ENCODE data around the gene PAX8.

The PAX8 gene

DNA sequence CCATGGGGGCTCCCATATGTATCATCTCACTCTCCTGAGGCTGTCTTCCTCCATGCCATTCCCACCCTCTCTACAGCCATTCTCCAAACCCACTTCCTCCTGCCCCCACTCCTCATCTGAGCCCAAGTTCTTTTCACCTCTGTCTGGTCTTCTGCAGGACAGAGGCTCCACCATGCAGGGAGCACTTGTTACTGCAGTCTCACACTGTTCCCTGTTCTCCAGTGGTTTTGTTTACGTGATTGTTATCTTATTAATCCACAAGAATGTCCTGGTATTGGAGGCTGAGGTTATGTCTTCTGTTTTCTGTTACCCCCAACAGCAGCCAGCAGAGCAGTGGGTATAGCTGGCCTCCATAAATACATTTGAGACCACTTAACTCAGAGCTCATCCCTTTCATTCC lies 51.4 kb downstream of the PAX8 start:
- DNase-seq (ENCODE audit: extremely low spot score, insufficient read length, low read depth), result no peak
- no peak for FAIRE-seq

DNA sequence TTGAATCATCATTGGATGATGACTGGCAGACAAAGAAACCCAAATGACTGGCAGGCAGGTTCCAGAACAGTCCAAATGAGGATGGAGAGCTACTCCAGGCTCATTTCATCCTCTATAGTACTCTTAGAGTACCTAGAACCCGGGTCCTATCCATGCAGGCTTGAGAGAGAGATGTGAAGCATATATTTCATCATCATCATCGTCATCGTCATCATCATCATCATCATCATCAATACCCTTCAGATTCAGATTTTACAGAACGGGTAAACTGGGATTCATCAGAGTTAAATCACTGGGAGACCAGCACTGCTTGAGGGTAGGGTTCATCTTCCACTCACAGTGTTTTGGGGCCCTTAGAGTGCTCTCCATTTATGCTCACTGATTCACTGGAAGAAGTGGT lies 52.3 kb downstream of the PAX8 start:
- DNase-seq (ENCODE audit: extremely low spot score, insufficient read length, low read depth), result no peak
- FAIRE-seq, result no peak

DNA sequence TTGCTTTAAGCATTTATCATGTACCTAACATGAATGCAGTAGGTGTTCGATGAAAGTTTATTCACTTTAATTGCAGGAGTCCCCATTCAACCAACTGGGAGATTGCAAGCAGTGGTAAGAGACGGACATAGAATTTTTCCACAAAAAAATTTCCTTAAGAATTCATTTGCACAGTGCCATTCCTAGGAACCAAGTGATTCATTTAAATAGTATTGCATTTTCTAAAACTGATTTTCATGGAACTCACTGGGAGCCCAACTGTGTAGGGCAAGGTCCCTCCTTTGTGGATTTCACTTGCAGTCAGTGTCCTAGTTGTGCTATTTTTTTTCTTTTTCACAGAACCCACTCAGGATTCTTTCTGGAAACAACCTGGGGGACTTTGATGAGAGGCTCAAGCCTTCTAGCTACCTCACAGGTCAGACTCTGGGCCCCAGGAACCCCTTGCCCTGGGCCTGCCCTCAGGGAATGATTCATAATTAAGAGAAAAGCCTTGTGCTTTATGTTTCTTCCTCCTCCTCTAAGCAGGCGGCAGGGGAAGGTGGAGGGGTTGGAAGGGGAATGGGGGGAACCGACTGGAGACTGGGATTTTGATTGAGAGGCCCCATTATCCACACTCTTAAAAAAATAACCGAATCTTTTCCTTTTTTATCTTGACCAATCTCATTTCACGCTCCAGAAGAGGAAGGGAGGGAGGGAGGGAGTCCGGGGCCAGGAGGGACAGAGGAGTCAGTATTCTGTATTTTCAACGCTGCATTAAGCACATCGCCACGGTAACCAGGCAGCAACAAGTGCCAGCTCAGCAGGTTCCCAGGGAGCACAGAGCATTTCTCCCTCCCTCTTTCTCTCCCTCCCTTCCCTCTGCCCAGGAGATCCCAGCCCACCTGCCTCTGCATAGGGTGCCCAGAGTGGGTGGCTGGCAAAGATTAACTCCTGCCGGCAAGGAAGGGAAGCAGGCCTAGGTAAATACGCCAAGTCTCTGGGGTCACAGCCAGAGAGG lies 53.2 kb downstream of the PAX8 start:
- DNase-seq (ENCODE audit: extremely low spot score, insufficient read length, low read depth), result no peak
- no peak for FAIRE-seq

DNA sequence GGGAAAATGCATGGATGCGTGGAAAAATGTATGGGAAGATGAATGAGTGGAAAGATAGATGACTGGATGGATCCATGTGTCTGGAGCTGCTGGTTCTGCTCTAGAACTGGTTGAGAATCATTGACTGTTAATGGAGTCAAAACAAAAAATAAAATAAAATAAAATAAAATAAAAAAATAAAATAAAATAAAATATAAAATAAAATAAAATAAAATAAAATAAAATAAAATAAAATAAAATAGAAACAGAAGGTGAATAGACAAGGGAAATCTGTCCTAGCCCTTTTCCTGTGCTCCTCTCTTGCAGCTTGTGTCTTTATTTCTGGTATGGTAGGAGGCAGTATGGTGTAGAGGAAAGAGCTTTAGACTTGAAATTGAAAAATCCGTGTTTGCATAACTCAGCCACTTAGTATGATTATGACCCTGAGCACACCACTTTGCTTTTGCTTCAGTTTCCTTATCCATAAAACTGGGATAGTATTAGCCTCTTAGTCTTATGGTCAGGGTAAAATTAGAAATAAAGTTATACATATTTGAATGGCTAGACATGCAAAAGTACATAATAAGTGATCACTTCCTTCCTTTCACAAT lies 54.0 kb downstream of the PAX8 start:
- no peak for FAIRE-seq
- no peak for DNase-seq (ENCODE audit: extremely low spot score, insufficient read length, low read depth)

DNA sequence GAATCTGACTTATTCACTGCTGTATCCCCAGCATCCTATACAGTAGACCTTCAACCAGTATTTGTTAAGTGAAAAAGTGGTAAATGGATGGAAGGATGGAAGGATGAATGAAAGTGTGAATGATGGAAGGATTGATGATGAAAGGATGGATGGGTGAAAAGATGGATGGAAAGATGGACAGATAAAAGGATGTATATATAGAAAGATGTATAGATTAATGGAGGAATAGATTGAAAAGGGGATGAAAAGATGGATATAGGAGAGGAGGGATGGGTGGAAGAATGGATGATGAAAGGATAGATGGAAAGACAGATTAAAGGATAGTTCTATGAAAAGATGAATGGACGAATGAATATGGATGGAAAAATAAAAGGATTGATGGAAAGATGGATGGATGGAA lies 54.9 kb downstream of the PAX8 start:
- FAIRE-seq (no peak), DNase-seq (ENCODE audit: extremely low spot score, insufficient read length, low read depth) (no peak)

DNA sequence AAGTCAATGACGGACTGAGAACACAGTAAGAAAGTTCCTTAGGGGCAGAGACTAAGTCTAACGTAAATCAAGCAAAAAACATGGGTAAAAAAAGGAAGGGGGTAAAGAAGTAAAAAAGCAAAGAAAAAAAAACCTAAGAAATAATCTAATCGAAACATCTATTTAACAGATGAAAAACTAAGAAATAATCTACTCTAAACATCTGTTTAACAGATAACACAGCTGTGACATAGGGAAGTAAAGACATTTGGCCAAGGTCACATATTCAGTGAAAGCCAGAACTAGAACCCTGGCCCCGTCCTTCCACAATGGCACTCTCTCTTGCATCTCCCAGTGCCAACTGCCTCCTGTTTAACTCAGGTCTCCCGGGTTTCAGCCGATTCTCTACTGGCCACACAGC lies 56.9 kb downstream of the PAX8 start:
- FAIRE-seq (no peak), DNase-seq (ENCODE audit: extremely low spot score, insufficient read length, low read depth) (no peak)

DNA sequence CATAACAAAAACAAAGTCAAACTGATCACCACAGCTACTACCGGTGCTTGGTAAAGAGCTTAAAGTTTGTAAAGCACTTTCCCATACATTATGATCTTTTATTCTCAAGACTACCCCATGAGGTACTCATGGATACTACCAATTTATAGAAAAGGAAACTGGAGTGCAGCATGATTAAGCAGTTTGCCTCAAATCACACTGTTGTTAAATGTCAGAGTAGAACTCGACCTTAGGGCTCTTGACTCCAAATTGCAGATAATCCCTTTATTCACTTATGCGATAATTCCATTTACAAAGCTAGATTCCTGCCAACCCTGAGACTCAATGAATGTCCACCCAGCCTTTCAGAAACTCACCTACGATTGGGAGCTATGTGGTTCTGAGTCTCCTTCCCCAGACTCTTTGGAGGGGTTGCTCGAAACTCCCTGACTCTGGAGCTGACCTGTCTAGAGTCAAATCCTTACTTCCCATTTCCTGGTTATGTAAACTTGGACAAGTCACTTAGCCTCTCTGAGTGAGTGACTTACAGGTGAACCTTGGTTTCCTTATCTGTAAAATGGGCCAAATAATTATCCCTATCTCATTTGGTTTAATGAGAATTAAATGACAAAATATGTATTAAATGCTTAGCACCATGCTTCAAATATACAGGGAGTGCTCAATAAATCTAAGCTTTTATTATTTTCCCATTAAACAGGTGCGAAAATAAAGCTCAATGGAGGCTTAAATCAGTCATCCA lies 57.6 kb downstream of the PAX8 start:
- FAIRE-seq, result no peak

DNA sequence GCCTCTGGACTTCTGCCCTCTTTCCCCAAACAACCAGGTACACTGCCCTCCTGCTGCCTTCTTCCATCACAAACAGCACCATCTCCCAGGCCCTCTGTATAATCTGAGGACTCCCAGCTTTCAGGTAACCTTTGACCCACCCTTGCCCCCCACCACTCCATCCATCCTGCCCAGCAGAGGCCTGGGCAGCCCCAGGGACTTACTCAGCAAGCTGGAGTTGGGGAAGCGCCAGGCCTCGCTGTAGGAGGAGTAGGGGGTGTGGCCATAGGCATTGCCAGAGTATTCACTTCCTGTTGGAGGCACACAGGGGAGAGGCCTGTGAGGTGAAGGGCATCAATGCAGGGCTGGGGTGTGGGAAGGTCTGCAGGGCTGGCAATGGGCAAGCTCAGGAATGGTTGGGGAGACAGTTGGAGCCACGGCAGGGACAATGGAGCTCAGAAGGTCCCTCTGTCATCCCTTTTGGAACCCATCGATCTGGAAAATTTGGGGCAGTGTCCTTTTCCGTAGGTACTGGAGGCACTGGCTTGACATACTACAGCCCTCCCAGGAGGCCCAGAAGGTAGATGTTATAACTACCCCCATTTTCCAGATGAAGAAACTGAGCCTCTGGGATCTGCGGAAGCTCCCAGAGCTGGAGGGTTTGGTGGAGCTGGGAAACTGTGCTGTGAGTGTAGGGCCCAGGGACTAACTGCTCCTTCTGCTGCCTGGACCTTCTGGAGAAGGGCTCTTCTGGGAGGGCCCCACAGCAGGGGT lies 58.7 kb downstream of the PAX8 start:
- no peak for FAIRE-seq
- DNase-seq (ENCODE audit: extremely low spot score, insufficient read length, low read depth), result no peak

More for the DNA sequence above, 57.6 kb downstream of the PAX8 start:
- DNase-seq (ENCODE audit: extremely low spot score, insufficient read length, low read depth), result no peak

DNA sequence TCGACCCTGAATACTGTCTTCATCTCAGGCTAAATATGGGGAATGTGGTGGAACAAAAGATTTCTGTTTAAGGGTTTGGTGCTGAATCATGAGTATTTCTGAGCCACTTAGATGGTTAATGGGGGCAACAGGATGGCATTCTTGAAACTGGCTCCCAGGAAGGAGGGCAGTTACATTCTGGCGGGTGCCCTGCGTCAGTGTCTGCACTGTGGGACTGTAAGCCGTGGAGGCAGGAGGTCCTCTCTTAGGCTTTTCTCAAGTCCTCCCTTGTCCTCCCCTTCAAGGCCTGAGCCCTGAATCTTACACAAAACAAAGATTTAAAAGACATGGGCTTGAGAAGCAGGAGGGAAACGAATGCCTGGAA lies 59.2 kb downstream of the PAX8 start:
- FAIRE-seq, result no peak
- no peak for DNase-seq (ENCODE audit: extremely low spot score, insufficient read length, low read depth)

DNA sequence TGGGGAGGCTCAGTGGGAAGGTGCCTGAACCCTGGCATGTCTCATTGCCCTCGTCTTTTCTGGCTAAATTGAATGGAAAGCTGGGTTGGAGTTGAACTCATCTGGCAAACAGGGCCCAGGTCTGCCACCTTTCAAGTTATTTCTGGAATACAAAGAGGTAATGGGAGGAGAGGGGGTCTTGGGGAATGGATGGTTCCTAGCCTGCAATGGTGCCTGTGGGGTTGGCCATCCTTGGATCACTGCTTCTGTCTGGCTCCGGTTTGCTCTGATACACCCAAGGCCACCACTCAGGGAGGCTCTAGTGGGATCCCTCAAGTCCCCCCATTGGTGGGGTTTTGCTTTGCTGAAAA lies 59.7 kb downstream of the PAX8 start:
- FAIRE-seq, result no peak
- DNase-seq (ENCODE audit: extremely low spot score, insufficient read length, low read depth), result no peak

DNA sequence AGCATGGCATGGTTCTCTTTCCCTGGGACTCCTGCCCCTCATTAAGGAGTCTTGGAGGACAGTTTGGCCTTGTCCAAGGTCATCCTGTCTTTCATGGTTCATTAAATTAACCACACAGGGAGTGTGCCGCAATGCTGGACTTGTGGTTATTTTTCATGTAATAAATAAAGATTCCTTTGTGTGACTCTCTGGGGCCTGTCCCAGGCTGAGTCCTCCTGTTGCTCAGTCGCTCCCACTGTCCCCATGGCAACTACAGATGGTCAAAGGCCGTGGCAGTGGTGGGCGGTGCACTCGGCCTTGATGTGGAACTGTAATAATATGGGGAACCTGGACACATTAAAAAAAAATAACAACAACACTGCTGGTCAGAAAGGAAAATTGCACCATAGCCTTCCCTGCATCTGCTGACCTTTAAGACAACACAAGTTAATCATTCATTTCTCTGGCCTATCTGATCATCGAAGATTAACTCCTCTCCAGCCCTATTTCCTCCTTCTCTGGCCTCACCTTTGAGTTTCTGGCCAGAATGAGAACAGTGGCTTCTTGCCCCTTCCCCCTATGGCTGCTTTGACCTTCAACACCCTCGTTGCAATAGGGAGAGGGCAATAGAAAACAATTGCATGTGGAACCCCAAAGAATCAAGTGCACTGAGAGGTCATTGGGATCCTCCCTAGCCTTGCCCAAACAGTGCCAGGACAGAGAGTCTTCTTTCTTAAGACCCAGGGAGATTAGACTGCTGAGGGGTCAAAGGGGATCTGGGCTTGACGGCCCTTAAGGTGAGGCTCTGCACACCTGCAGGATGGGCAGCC lies 60.2 kb downstream of the PAX8 start:
- DNase-seq (ENCODE audit: extremely low spot score, insufficient read length, low read depth) (no peak), FAIRE-seq (peak; percentile 87)

DNA sequence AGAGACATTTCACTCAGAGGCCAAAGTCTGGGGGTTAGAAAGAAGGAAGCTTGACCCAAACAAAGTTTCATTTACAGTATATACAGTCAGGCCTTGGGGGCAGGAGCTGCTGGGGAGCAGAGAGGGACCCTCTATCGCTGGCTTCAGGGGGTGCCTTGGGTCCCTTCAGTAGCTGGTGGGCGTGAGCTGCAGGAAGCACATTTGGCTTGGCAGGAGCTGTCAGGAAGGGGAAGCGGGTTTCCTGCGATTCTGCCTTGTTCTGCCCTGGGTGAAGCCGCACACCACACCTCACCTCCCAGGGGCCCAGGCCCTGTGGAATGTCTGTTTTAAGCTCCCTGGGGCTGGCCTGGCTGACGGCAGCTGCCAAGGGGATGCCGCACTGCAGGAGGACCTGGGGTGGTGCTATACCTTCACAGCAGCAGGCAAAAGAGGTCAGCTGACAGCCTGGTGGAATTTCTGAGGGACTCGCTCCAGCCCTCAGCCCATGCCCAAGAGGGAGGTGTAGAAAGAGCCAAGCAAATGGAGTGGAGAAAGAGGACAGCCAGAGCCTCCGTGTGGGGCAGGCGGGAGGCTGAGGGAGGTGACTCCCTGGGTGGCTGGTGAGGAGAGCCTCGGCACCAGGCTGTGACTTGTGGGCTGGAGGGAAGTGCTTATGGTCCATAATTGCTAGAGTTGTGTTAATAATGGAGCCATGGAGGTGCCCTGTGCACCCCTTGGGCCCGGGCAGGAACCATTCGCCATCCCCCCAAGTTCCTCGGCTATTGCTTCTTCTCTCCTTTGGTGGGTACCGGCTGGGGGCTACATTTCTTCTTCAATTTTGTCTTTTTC lies 61.1 kb downstream of the PAX8 start:
- FAIRE-seq, result no peak
- DNase-seq (ENCODE audit: extremely low spot score, insufficient read length, low read depth), result no peak

DNA sequence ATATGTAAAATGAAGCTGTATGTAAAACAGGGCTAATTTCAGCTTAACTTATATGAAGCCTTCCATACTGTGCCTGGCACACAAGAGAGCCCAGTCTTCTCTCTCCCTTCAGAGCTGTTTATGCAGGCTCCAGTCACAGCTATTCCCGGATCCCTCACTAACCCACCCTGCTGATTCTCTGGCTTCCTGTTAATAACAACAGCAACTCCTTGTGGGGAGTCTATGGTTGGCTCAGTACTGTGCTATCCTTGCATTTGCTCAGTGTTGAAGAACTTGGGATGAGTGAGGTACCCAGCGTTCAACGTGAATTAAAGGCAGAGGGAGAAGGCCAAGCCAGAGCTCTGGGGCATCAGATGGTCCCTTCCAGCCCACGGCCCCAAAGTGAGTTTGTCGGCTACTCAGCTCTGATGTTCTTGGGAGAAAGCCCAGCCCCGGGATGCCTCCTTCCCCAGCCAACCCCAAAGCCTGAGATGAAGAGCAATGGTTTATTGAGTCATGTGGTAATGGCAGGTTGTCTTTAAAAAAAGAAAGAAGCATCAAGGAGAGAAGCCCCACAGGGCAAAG lies 61.7 kb downstream of the PAX8 start:
- no peak for FAIRE-seq
- no peak for DNase-seq (ENCODE audit: extremely low spot score, insufficient read length, low read depth)

DNA sequence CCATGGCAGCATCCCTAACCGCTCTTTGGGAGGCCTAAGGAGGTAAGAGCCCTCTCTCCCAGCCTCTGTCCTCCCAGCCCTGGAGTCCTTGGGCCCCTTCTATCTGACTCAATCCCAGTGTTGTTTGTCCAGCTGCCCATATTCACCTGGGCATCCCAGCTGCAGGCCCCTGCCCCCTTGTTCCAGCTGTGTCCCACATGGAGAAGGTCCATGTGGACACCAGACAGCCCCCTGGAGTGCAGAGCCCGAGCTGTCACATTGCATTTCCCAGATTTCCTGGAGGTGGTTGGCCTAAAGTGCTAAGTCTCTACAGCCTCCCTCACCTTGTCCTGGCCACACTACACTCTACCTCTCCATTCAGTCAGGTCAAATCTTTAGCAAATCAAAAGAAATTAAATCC lies 62.4 kb downstream of the PAX8 start:
- DNase-seq (ENCODE audit: extremely low spot score, insufficient read length, low read depth) (no peak), FAIRE-seq (no peak)

DNA sequence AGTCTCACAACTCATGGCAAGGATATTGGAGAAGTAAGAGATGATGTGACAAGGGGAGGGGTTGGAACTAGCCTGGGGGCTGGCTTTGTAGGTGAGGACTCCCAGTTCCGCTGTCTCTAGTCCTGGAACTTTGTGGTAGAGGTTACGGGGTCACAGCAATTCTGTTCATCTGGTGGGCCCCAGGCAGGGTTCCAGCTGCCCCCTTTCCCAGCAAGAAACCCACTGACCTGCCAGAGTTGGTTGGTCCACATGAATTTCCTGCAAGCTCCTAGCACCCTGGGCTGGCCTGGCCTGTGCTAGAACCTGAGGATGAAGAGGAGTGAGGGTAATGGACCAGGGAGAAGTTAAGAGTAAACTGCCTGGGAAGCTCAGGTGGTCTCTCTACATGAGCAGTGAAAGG lies 63.7 kb downstream of the PAX8 start:
- no peak for FAIRE-seq
- no peak for DNase-seq (ENCODE audit: extremely low spot score, insufficient read length, low read depth)

DNA sequence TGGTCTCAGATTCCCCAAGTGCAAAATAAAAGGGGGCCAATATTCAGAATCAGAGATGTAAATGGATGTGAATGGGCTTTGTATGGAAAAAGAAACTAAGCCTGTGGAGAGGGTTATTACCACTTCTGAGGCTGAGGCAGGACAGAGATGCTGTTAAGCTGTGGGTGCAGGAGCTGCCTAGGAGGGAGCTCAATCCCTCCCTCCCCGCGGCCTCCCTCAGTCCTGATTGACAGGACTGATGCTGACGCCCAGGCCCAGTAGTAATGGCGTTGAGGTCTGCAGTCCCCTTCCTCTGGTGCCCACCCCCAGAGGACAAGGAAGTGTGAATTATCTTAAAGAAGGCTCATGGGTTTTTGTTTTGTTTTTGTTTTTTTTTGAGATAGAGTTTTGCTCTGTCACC lies 64.6 kb downstream of the PAX8 start:
- FAIRE-seq (no peak), DNase-seq (ENCODE audit: extremely low spot score, insufficient read length, low read depth) (no peak)

DNA sequence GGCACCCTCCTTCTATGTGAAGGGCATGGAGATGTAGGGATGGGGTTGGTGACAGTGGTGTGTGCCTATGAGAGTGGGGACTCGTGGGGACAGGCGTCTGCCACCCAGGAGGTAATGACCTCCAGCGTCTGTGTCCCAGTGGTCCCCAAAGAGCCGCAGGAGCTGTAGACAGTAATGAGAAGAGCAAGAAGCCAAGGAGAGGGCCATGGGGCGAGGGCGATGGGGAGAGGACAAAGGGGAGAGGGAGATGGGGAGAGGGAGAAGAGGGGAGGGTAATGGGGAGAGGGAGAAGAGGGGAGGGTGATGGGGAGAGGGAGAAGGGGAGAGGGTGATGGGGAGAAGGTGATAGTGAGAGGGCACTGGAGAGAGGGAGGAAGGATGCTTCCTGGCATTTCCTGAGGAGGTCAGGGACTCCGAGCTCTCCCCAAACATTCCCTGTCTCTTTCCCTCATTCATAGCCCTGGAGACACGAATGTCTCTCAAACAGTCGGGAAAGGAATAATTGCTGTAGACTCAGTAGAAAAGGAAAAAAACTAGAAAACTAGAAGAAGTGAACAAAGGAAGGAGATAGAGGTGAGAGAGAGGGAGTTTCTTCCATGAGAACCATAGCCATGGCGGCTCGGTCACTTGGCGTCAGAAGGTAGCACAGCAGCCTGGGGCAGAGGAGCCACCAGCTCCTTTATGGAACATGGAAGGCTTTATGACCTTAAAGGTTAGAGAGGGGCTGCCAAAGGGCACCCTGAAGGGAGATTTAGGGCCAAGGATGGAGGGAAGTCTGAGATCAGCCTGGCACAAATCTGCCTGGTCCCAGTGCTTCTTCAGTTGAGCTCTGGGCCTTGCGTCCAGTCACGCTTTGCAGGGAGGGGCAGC lies 65.4 kb downstream of the PAX8 start:
- FAIRE-seq (no peak), DNase-seq (ENCODE audit: extremely low spot score, insufficient read length, low read depth) (no peak)

Data from GM18507 (cell line).